Muscle of back (tissue), 13 donors: ENCODE measurements around the gene PGAP2. TPM values are rescaled to one million over a fixed set of nuclear protein-coding genes. Genes with fewer than 3 reads are reported as not detected.
"Not testable (repeated sequence)": the region's sequence is repeated elsewhere in the genome, so short reads cannot be mapped to it uniquely, and the experiment has no call there.

Source experiments
- DNase-seq, 3 donors: peaks; one replicate each; pipeline versions ENCODE4 v3.0.0 to v3.0.0-alpha.2; 2013
- long read RNA-seq, 9 donors: transcript quantifications; one replicate each; lab custom pipeline, GENCODE V29; 2026
- polyA plus RNA-seq, 10 donors: library from polyadenylated mRNA; unstranded; fragments of 120-200 nt; gene quantifications; one replicate each; pipeline ENCODE4 v1.2.1, GENCODE V29; 2013; ENCODE audit not compliant: insufficient read length in 10 of 10

Gene PGAP2
- polyA plus RNA-seq, result 10 to 100 TPM; 15.7 to 28.1 (median 20.5) TPM
- long read RNA-seq, donor 1, partial matches to known transcripts, result 0 of 5 reads
- long read RNA-seq, donor 1, other reads (novel, unspliced or antisense), result 0 of 5 reads
- long read RNA-seq, donor 2, partial matches to known transcripts, result 0 of 5 reads
- long read RNA-seq, donor 2, other reads (novel, unspliced or antisense), result 0 of 5 reads
- long read RNA-seq, donor 3, result 0 reads
- long read RNA-seq, donor 4, partial matches to known transcripts, result 0 of 3 reads
- long read RNA-seq, donor 4, other reads (novel, unspliced or antisense), result 0 of 3 reads
- long read RNA-seq, donor 5, partial matches to known transcripts, result 0 of 7 reads
- long read RNA-seq, donor 5, other reads (novel, unspliced or antisense), result 0 of 7 reads
- long read RNA-seq, donor 6, partial matches to known transcripts, result 0 of 9 reads
- long read RNA-seq, donor 6, other reads (novel, unspliced or antisense), result 0 of 9 reads
- long read RNA-seq, donor 7, partial matches to known transcripts, result 0 of 6 reads
- long read RNA-seq, donor 7, other reads (novel, unspliced or antisense), result 0 of 6 reads
- long read RNA-seq, donor 8, partial matches to known transcripts, result 0 of 3 reads
- long read RNA-seq, donor 8, other reads (novel, unspliced or antisense), result 0 of 3 reads
- long read RNA-seq, donor 9, result 0 reads

- peak; percentile 33 to 85 (median 61) for DNase-seq
Measured at GRCh38 chr11:3807909-3808860, at the start of gene PGAP2. Gene PGAP2, plus strand, starts transcription at chr11:3808560. Its CDS starts 2,700 bp downstream, at chr11:3811260.

GRCh38 chr11:3764266-3764665, 44.1 kb upstream of the PGAP2 start:
- DNase-seq, result no peak

GRCh38 chr11:3766836-3767235, 41.5 kb upstream of the PGAP2 start:
- not testable (repeated sequence) for DNase-seq

- no peak for DNase-seq
Measured at GRCh38 chr11:3767536-3767935, 40.8 kb upstream of the PGAP2 start.

- DNase-seq, result no peak
Measured at GRCh38 chr11:3773180-3773579, 35.2 kb upstream of the PGAP2 start.

- DNase-seq, result peak; percentile 25 to 86 (median 58)
Measured at GRCh38 chr11:3775736-3776406, 32.5 kb upstream of the PGAP2 start.

GRCh38 chr11:3781423-3781822, 26.9 kb upstream of the PGAP2 start:
- DNase-seq, result no peak

GRCh38 chr11:3782963-3783362, 25.4 kb upstream of the PGAP2 start:
- no peak for DNase-seq

- DNase-seq, result no peak
Measured at GRCh38 chr11:3783611-3784010, 24.7 kb upstream of the PGAP2 start.

- DNase-seq, result no peak
Measured at GRCh38 chr11:3786781-3787428, 21.5 kb upstream of the PGAP2 start.

- DNase-seq, result not testable (repeated sequence)
Measured at GRCh38 chr11:3794387-3794786, 14.0 kb upstream of the PGAP2 start.

GRCh38 chr11:3795131-3796001, 13.0 kb upstream of the PGAP2 start:
- DNase-seq, result no peak

- no peak for DNase-seq
Measured at GRCh38 chr11:3796002-3796311, 12.4 kb upstream of the PGAP2 start.

- no peak for DNase-seq
Measured at GRCh38 chr11:3796346-3796745, 12.0 kb upstream of the PGAP2 start.

GRCh38 chr11:3796801-3797328, 11.5 kb upstream of the PGAP2 start:
- DNase-seq, result no peak

GRCh38 chr11:3797329-3798090, 10.8 kb upstream of the PGAP2 start, which contains the start of gene NUP98:
Gene NUP98, minus strand, starts transcription at chr11:3797554. Its CDS starts 15,437 bp downstream, at chr11:3782117.
- DNase-seq, result peak; percentile 100

GRCh38 chr11:3799143-3799542, 9.2 kb upstream of the PGAP2 start:
- DNase-seq, result no peak

- no peak for DNase-seq
Measured at GRCh38 chr11:3799873-3800272, 8.5 kb upstream of the PGAP2 start.
